ENCODE data around the gene PNPLA6. TPM values are rescaled to one million over a fixed set of nuclear protein-coding genes. Genes with fewer than 3 reads are reported as not detected.

The PNPLA6 gene
- total RNA-seq, 1 experiment from 2014 or later, result 65.8 TPM

GRCh38 chr19:7509625-7510024 lies 25.9 kb upstream of the PNPLA6 start:
- Histone ChIP-seq H3K27me3 (ENCODE audit: low read length) (no peaks in the 10 kb centered on the region), H3K4me1 (ENCODE audit: low read length) (no peaks in the 10 kb centered on the region), H3K9ac (ENCODE audit: low read length) (no peak overlapping the region), H3K9me3 (ENCODE audit: low read length) (no peaks in the 10 kb centered on the region), H3K79me2 (ENCODE audit: low read length) (no peaks in the 10 kb centered on the region), H3K9me2 (replicated peaks; ENCODE audit: insufficient read depth, low read length) (no peaks in the 10 kb centered on the region), H2AFZ (ENCODE audit: low read length) (no peak overlapping the region), H3K36me3 (ENCODE audit: insufficient read depth, low read length) (no peaks in the 10 kb centered on the region), H4K20me1 (ENCODE audit: insufficient read depth, low read depth, low read length) (no peaks in the 10 kb centered on the region), H3K4me2 (ENCODE audit: low read depth, low read length, poor library complexity, severe bottlenecking) (no peak overlapping the region), H3K4me3 (ENCODE audit: low read length) (no peak overlapping the region), H3K27ac (ENCODE audit: low read length) (no peak overlapping the region)
- peak; percentile 56 for DNase-seq

- H3K9ac ChIP-seq (ENCODE audit: low read length), result no peak overlapping the region
- no peak overlapping the region for H3K4me2 ChIP-seq (ENCODE audit: low read depth, low read length, poor library complexity, severe bottlenecking)
- no peaks in the 10 kb centered on the region for H3K9me3 ChIP-seq (ENCODE audit: low read length)
- H3K36me3 ChIP-seq (ENCODE audit: insufficient read depth, low read length), result no peaks in the 10 kb centered on the region
- no peak overlapping the region for H3K4me3 ChIP-seq (ENCODE audit: low read length)
- no peaks in the 10 kb centered on the region for H3K4me1 ChIP-seq (ENCODE audit: low read length)
- H3K27me3 ChIP-seq (ENCODE audit: low read length), result no peaks in the 10 kb centered on the region
- H4K20me1 ChIP-seq (ENCODE audit: insufficient read depth, low read depth, low read length), result no peaks in the 10 kb centered on the region
- no peaks in the 10 kb centered on the region for H3K9me2 ChIP-seq (replicated peaks; ENCODE audit: insufficient read depth, low read length)
- no peak for DNase-seq
- H2AFZ ChIP-seq (ENCODE audit: low read length), result no peak overlapping the region
- H3K79me2 ChIP-seq (ENCODE audit: low read length), result no peaks in the 10 kb centered on the region
- no peak overlapping the region for H3K27ac ChIP-seq (ENCODE audit: low read length)
Measured at GRCh38 chr19:7512400-7512851, 23.1 kb upstream of the PNPLA6 start.

GRCh38 chr19:7513809-7514642 lies 21.5 kb upstream of the PNPLA6 start:
- H3K9ac ChIP-seq (ENCODE audit: low read length), result no peak overlapping the region
- H3K79me2 ChIP-seq (ENCODE audit: low read length), result no peaks in the 10 kb centered on the region
- H3K27me3 ChIP-seq (ENCODE audit: low read length), result no peaks in the 10 kb centered on the region
- DNase-seq, result no peak
- H2AFZ ChIP-seq (ENCODE audit: low read length), result no peak overlapping the region
- H4K20me1 ChIP-seq (ENCODE audit: insufficient read depth, low read depth, low read length), result no peaks in the 10 kb centered on the region
- no peaks in the 10 kb centered on the region for H3K9me3 ChIP-seq (ENCODE audit: low read length)
- no peak overlapping the region for H3K27ac ChIP-seq (ENCODE audit: low read length)
- H3K9me2 ChIP-seq (replicated peaks; ENCODE audit: insufficient read depth, low read length), result no peaks in the 10 kb centered on the region
- H3K4me1 ChIP-seq (ENCODE audit: low read length), result no peaks in the 10 kb centered on the region
- H3K4me2 ChIP-seq (ENCODE audit: low read depth, low read length, poor library complexity, severe bottlenecking), result no peak overlapping the region
- no peaks in the 10 kb centered on the region for H3K36me3 ChIP-seq (ENCODE audit: insufficient read depth, low read length)
- no peak overlapping the region for H3K4me3 ChIP-seq (ENCODE audit: low read length)

GRCh38 chr19:7515110-7515644 lies 20.3 kb upstream of the PNPLA6 start:
- Histone ChIP-seq H3K4me2 (ENCODE audit: low read depth, low read length, poor library complexity, severe bottlenecking) (no peak overlapping the region), H3K79me2 (ENCODE audit: low read length) (no peaks in the 10 kb centered on the region), H3K4me1 (ENCODE audit: low read length) (no peaks in the 10 kb centered on the region), H4K20me1 (ENCODE audit: insufficient read depth, low read depth, low read length) (no peaks in the 10 kb centered on the region), H3K27me3 (ENCODE audit: low read length) (no peaks in the 10 kb centered on the region), H3K36me3 (ENCODE audit: insufficient read depth, low read length) (no peaks in the 10 kb centered on the region), H3K9me3 (ENCODE audit: low read length) (no peaks in the 10 kb centered on the region), H3K27ac (ENCODE audit: low read length) (no peak overlapping the region), H3K9me2 (replicated peaks; ENCODE audit: insufficient read depth, low read length) (no peaks in the 10 kb centered on the region), H3K4me3 (ENCODE audit: low read length) (no peak overlapping the region), H2AFZ (ENCODE audit: low read length) (no peak overlapping the region), H3K9ac (ENCODE audit: low read length) (no peak overlapping the region)
- DNase-seq, result no peak

- Histone ChIP-seq H3K9ac (ENCODE audit: low read length) (no peak within 1 kb of the TSS), H3K27me3 (ENCODE audit: low read length) (no peaks in the 10 kb centered on the region), H3K4me3 (ENCODE audit: low read length) (no peak within 1 kb of the TSS), H3K79me2 (ENCODE audit: low read length) (no peaks in the 10 kb centered on the region), H3K4me2 (ENCODE audit: low read depth, low read length, poor library complexity, severe bottlenecking) (no peak within 1 kb of the TSS), H3K27ac (ENCODE audit: low read length) (no peak within 1 kb of the TSS), H3K4me1 (ENCODE audit: low read length) (no peaks in the 10 kb centered on the region), H3K36me3 (ENCODE audit: insufficient read depth, low read length) (no peaks in the 10 kb centered on the region), H3K9me3 (ENCODE audit: low read length) (no peaks in the 10 kb centered on the region), H3K9me2 (replicated peaks; ENCODE audit: insufficient read depth, low read length) (no peaks in the 10 kb centered on the region), H4K20me1 (ENCODE audit: insufficient read depth, low read depth, low read length) (no peaks in the 10 kb centered on the region), H2AFZ (ENCODE audit: low read length) (no peak within 1 kb of the TSS)
- no peak for DNase-seq
Measured at GRCh38 chr19:7515645-7516151, 19.8 kb upstream of the PNPLA6 start, which contains the start of gene ZNF358. Gene ZNF358 (plus strand): TSS chr19:7516103. CDS start chr19:7519243, 3,140 bp downstream.

- Histone ChIP-seq H4K20me1 (ENCODE audit: insufficient read depth, low read depth, low read length) (no peaks in the 10 kb centered on the region), H3K9me2 (replicated peaks; ENCODE audit: insufficient read depth, low read length) (no peaks in the 10 kb centered on the region), H3K27me3 (ENCODE audit: low read length) (no peaks in the 10 kb centered on the region), H3K27ac (ENCODE audit: low read length) (no peak overlapping the region), H3K9ac (ENCODE audit: low read length) (no peak overlapping the region), H3K9me3 (ENCODE audit: low read length) (no peaks in the 10 kb centered on the region), H3K4me1 (ENCODE audit: low read length) (no peaks in the 10 kb centered on the region), H3K4me2 (ENCODE audit: low read depth, low read length, poor library complexity, severe bottlenecking) (no peak overlapping the region), H2AFZ (ENCODE audit: low read length) (no peak overlapping the region), H3K79me2 (ENCODE audit: low read length) (no peaks in the 10 kb centered on the region), H3K36me3 (ENCODE audit: insufficient read depth, low read length) (no peaks in the 10 kb centered on the region), H3K4me3 (ENCODE audit: low read length) (no peak overlapping the region)
- no peak for DNase-seq
Measured at GRCh38 chr19:7516333-7516732, 19.2 kb upstream of the PNPLA6 start.

- H4K20me1 ChIP-seq (ENCODE audit: insufficient read depth, low read depth, low read length), result no peaks in the 10 kb centered on the region
- no peak overlapping the region for H3K27ac ChIP-seq (ENCODE audit: low read length)
- H3K9ac ChIP-seq (ENCODE audit: low read length), result no peak overlapping the region
- H3K27me3 ChIP-seq (ENCODE audit: low read length), result no peaks in the 10 kb centered on the region
- H3K9me3 ChIP-seq (ENCODE audit: low read length), result no peaks in the 10 kb centered on the region
- no peak overlapping the region for H2AFZ ChIP-seq (ENCODE audit: low read length)
- no peak overlapping the region for H3K4me3 ChIP-seq (ENCODE audit: low read length)
- H3K4me1 ChIP-seq (ENCODE audit: low read length), result peaks cover 2% of the 10 kb centered on the region
- no peak for DNase-seq
- no peaks in the 10 kb centered on the region for H3K79me2 ChIP-seq (ENCODE audit: low read length)
- H3K9me2 ChIP-seq (replicated peaks; ENCODE audit: insufficient read depth, low read length), result no peaks in the 10 kb centered on the region
- no peaks in the 10 kb centered on the region for H3K36me3 ChIP-seq (ENCODE audit: insufficient read depth, low read length)
- no peak overlapping the region for H3K4me2 ChIP-seq (ENCODE audit: low read depth, low read length, poor library complexity, severe bottlenecking)
Measured at GRCh38 chr19:7516878-7517277, 18.6 kb upstream of the PNPLA6 start.

- Histone ChIP-seq H3K27ac (ENCODE audit: low read length) (no peak overlapping the region), H3K9me3 (ENCODE audit: low read length) (no peaks in the 10 kb centered on the region), H3K9ac (ENCODE audit: low read length) (no peak overlapping the region), H3K4me2 (ENCODE audit: low read depth, low read length, poor library complexity, severe bottlenecking) (no peak overlapping the region), H3K4me1 (ENCODE audit: low read length) (peaks cover 17% of the 10 kb centered on the region), H3K27me3 (ENCODE audit: low read length) (no peaks in the 10 kb centered on the region), H3K9me2 (replicated peaks; ENCODE audit: insufficient read depth, low read length) (no peaks in the 10 kb centered on the region), H4K20me1 (ENCODE audit: insufficient read depth, low read depth, low read length) (no peaks in the 10 kb centered on the region), H3K4me3 (ENCODE audit: low read length) (no peak overlapping the region), H2AFZ (ENCODE audit: low read length) (no peak overlapping the region), H3K79me2 (ENCODE audit: low read length) (no peaks in the 10 kb centered on the region), H3K36me3 (ENCODE audit: insufficient read depth, low read length) (no peaks in the 10 kb centered on the region)
- DNase-seq, result no peak
Measured at GRCh38 chr19:7519361-7520130, 16.0 kb upstream of the PNPLA6 start.
